ENCODE data around the gene ATRN.

DNA sequence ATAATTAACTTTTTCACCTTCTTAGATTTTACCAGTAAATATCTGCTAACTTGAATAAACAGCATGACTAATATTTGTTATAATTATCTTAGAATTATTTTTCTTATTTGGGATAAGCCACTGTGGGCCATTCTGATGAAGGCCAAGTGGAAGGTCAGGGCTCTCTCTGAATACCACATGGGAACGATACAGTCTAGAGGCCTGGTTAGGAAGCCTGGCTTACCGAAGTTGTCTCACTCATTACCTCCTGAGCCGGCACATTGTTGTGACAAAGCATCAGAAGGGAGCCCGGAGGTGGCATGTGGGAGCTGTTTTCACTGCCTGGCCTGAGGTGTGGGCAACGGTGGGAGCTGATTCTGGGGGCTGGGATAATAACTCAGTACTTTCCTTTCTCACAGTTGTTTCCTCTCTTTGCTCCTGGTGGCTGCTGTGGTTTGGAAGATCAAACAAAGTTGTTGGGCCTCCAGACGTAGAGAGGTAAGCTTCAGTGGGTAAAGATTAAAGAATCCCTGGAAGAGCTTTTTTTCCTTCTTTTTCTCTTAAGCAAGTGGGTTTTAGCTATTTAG lies 163.2 kb downstream of the ATRN start:
- TF ChIP-seq CTCF (conservative IDR thresholded peaks at IDR 0.05) (no peak), ZFX (IDR thresholded peaks at IDR 0.05) (no peak)

Data from C4-2B (cell line).